HEK293T (cell line): ENCODE measurements around the gene SLC35F3.

ENCODE experiments used
- ELF4 ChIP-seq: fragments of 450-650 bp; IDR thresholded peaks from 2 replicates; pipeline ENCODE4 v1.6.1; 2017; ENCODE audit warnings: antibody characterized with exemption
- FOXK2 ChIP-seq: fragments of 450-650 bp; IDR thresholded peaks from 2 replicates; pipeline ENCODE4 v1.6.1; 2016; ENCODE audit warnings: mild to moderate bottlenecking
- HDGF ChIP-seq: fragments of 450-650 bp; IDR thresholded peaks from 2 replicates; pipeline ENCODE4 v1.6.1; 2017; ENCODE audit warnings: antibody characterized with exemption, borderline replicate concordance

GRCh38 chr1:234327577-234328164, 423.2 kb downstream of the SLC35F3 start:
- no peak for TF ChIP-seq HDGF
- TF ChIP-seq ELF4, result no peak
- no peak for TF ChIP-seq FOXK2
